Activated CD4-positive, alpha-beta T cell treated with anti-CD3 and anti-CD28 coated beads for 4 hours (primary cell): ENCODE data around the gene FRAS1.
"Not testable (repeated sequence)": the region's sequence is repeated elsewhere in the genome, so short reads cannot be mapped to it uniquely, and the experiment has no call there.

Experiments
- DNase-seq, 2 donors: peaks; one replicate each; pipeline ENCODE4 v3.0.0-alpha.2; 2020

FRAS1 gene

GRCh38 chr4:78396613-78397291, 339.6 kb downstream of the FRAS1 start:
- DNase-seq, result no peak

- no peak for DNase-seq
Measured at GRCh38 chr4:78397292-78397630, 340.1 kb downstream of the FRAS1 start.

GRCh38 chr4:78409612-78410202, 352.6 kb downstream of the FRAS1 start:
- no peak for DNase-seq

GRCh38 chr4:78410225-78410624, 353.1 kb downstream of the FRAS1 start:
- no peak for DNase-seq

GRCh38 chr4:78410676-78411075, 353.6 kb downstream of the FRAS1 start:
- DNase-seq, result no peak

- DNase-seq, result no peak
Measured at GRCh38 chr4:78414116-78414515, 357.0 kb downstream of the FRAS1 start.

- DNase-seq, result no peak
Measured at GRCh38 chr4:78417603-78418002, 360.5 kb downstream of the FRAS1 start.

GRCh38 chr4:78418406-78418805, 361.3 kb downstream of the FRAS1 start:
- DNase-seq, result no peak

GRCh38 chr4:78423790-78424189, 366.7 kb downstream of the FRAS1 start:
- no peak for DNase-seq

- DNase-seq, result no peak
Measured at GRCh38 chr4:78424461-78424860, 367.3 kb downstream of the FRAS1 start.

GRCh38 chr4:78426972-78427371, 369.8 kb downstream of the FRAS1 start:
- no peak for DNase-seq

- DNase-seq, result no peak
Measured at GRCh38 chr4:78428996-78429395, 371.9 kb downstream of the FRAS1 start.

- no peak for DNase-seq
Measured at GRCh38 chr4:78432896-78433295, 375.8 kb downstream of the FRAS1 start.

GRCh38 chr4:78437608-78438088, 380.5 kb downstream of the FRAS1 start:
- DNase-seq, result no peak

GRCh38 chr4:78439328-78439727, 382.2 kb downstream of the FRAS1 start:
- no peak for DNase-seq

- no peak for DNase-seq
Measured at GRCh38 chr4:78441756-78442155, 384.6 kb downstream of the FRAS1 start.

GRCh38 chr4:78446619-78447018, 389.5 kb downstream of the FRAS1 start:
- no peak for DNase-seq

GRCh38 chr4:78451407-78451806, 394.3 kb downstream of the FRAS1 start:
- no peak for DNase-seq

- DNase-seq, result no peak
Measured at GRCh38 chr4:78454016-78454415, 396.9 kb downstream of the FRAS1 start.

- DNase-seq, result no peak
Measured at GRCh38 chr4:78457751-78458150, 400.6 kb downstream of the FRAS1 start.

- DNase-seq, result no peak
Measured at GRCh38 chr4:78459327-78459726, 402.2 kb downstream of the FRAS1 start.

- no peak for DNase-seq
Measured at GRCh38 chr4:78460368-78460767, 403.2 kb downstream of the FRAS1 start.

- DNase-seq, result no peak
Measured at GRCh38 chr4:78464265-78464664, 407.1 kb downstream of the FRAS1 start.

GRCh38 chr4:78467223-78467622, 410.1 kb downstream of the FRAS1 start:
- not testable (repeated sequence) for DNase-seq

GRCh38 chr4:78468272-78468671, 411.1 kb downstream of the FRAS1 start:
- DNase-seq, result no peak
